ENCODE data around the gene BLACAT1.

BLACAT1 gene

DNA sequence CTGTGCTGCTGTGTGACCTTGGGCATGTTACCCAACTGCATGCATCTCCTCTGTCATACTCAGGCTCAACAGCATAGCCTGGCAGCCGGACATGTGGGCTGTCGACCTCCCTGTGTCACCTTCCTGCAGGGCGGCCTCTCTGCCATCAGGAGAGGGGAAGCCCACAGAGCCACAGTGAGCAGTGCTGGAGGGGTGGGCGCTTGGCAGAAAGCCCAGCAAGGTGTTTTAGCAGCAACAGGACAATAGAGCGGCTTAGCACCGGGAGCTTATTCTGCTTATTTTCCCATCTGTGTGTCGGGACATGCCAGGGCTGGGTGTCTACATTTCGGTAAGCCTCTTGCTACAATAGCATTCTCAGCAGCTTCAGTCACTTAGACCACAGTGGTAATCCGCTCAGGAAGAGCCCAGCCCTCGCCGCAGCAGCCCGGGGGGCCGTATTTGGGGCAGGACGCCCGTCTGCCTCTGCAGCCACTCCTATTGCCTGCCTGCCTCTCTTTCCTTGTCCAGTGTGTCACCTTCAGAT is 25.8 kb upstream of the BLACAT1 start:
- H3K27ac ChIP-seq = no peak overlapping the region

DNA sequence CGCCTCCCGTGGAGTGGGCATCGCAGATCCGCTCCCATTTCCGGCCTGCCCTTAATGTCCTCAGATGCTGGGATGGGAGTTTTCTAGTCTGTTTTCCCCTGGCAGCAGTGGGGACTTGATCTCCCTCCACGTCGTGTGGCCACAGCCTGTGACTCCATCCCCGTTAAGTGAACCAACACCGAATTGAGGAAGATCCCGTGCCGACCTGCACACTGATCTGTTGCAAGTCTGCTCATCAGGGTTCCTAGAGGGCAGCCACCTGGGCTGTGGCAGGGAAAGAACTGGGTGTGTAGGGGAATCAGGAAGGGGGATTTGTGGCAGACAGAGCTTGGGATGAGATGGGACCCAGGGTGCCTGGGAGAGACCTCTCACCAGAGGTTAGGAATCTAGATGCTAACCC is 25.4 kb upstream of the BLACAT1 start:
- no peak overlapping the region for H3K27ac ChIP-seq
- TF ChIP-seq ZFX (IDR thresholded peaks at IDR 0.05; ENCODE audit: borderline replicate concordance) (no peak), CTCF (IDR thresholded peaks at IDR 0.05) (no peak)

More for the DNA sequence above, 25.8 kb upstream of the BLACAT1 start:
- TF ChIP-seq ZFX (IDR thresholded peaks at IDR 0.05; ENCODE audit: borderline replicate concordance) = no peak
- no peak for TF ChIP-seq CTCF (IDR thresholded peaks at IDR 0.05)

GRCh38 chr1:205480349-205480985 is 24.6 kb upstream of the BLACAT1 start:
- no peak overlapping the region for H3K27ac ChIP-seq
- TF ChIP-seq ZFX (IDR thresholded peaks at IDR 0.05; ENCODE audit: borderline replicate concordance) (no peak), CTCF (IDR thresholded peaks at IDR 0.05) (no peak)

GRCh38 chr1:205478985-205479384 is 23.1 kb upstream of the BLACAT1 start:
- peak overlapping the region; percentile 76 for H3K27ac ChIP-seq

GRCh38 chr1:205477759-205478247 is 22.0 kb upstream of the BLACAT1 start:
- H3K27ac ChIP-seq = peak overlapping the region; percentile 76
- TF ChIP-seq ZFX (IDR thresholded peaks at IDR 0.05; ENCODE audit: borderline replicate concordance) = no peak
- TF ChIP-seq CTCF (IDR thresholded peaks at IDR 0.05) = peak; percentile 29

- H3K27ac ChIP-seq = peak overlapping the region; percentile 76
- TF ChIP-seq ZFX (IDR thresholded peaks at IDR 0.05; ENCODE audit: borderline replicate concordance) = no peak
- no peak for TF ChIP-seq CTCF (IDR thresholded peaks at IDR 0.05)
Observed at GRCh38 chr1:205477121-205477758, 21.4 kb upstream of the BLACAT1 start.

DNA sequence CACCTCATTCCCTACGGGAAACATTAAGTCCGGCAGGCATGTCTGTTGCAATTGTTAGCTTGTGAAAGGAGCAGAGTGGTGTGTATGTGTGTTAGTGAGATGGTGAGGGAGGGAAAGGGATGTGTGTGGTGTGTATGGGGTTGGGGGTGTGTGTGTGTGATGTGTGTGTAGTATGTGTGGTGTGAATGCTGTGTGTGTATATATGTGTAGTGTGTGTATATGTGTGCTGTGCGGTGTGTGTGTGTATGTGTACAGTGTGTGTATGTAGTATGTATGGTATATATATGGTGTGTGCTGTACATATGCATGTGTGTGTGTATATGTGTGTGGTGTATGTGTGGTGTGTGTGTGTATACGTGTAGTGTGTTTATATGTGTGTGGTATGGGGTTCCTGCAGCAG is 20.8 kb upstream of the BLACAT1 start:
- TF ChIP-seq CTCF (IDR thresholded peaks at IDR 0.05) = no peak
- no peak for TF ChIP-seq ZFX (IDR thresholded peaks at IDR 0.05; ENCODE audit: borderline replicate concordance)
- H3K27ac ChIP-seq = no peak overlapping the region

Measured in 22Rv1 (cell line).